GM23338 (cell line): Measurements from ENCODE around the gene SLC8A3.
A peak's percentile ranks its signal among the peaks of the same experiment; 100 is the strongest.

ENCODE experiments used
- CREB1 ChIP-seq: fragments of 250-450 bp; sonication (Bioruptor Pico); IDR thresholded peaks from 2 replicates; pipeline ENCODE4 v1.5.0; 2020; ENCODE audit warnings: low read depth, mild to moderate bottlenecking, moderate library complexity
- EZH2 ChIP-seq: fragments of 200-600 bp; sonication (generic); IDR thresholded peaks from one replicate; pipeline ENCODE4 v1.8.0; 2017; ENCODE audit warnings: antibody characterized with exemption, mild to moderate bottlenecking, low read depth; ENCODE audit not compliant: unreplicated experiment
- EZH2phosphoT487 ChIP-seq: fragments of 200-600 bp; sonication (generic); IDR thresholded peaks from one replicate; pipeline ENCODE4 v1.8.1; 2018; ENCODE audit warnings: antibody characterized with exemption; ENCODE audit not compliant: unreplicated experiment
- POLR2AphosphoS5 ChIP-seq: IDR thresholded peaks from 2 replicates; pipeline ENCODE4 v1.6.1; 2016; ENCODE audit warnings: antibody characterized with exemption, low read depth
- REST ChIP-seq: IDR thresholded peaks from one replicate; pipeline ENCODE4 v1.6.1; 2018; ENCODE audit warnings: antibody characterized with exemption; ENCODE audit not compliant: unreplicated experiment
- ZNF331 ChIP-seq: fragments of 250-450 bp; sonication (Bioruptor Pico); IDR thresholded peaks from 2 replicates; pipeline ENCODE4 v1.5.0; 2020; ENCODE audit warnings: low read depth, mild to moderate bottlenecking, moderate library complexity
- TF ChIP-seq, protein P1 (sequence below), 2 experiments: fragments of 200-600 bp in 1 of 2; sonication (generic) in 1 of 2; conservative IDR thresholded peaks; 2 replicates each; pipeline versions ENCODE4 v1.5.1 to v1.6.1; 2016 to 2017; ENCODE audit warnings: antibody characterized with exemption in 2 of 2, low read depth in 2 of 2, mild to moderate bottlenecking in 2 of 2, moderate library complexity in 1 of 2

- TF ChIP-seq EZH2phosphoT487 (no peak), EZH2 (peak; percentile 38), ZNF331 (CRISPR knock-in tag) (no peak), REST (no peak), POLR2AphosphoS5 (no peak), CREB1 (CRISPR knock-in tag) (no peak)
- TF ChIP-seq, protein P1, sequence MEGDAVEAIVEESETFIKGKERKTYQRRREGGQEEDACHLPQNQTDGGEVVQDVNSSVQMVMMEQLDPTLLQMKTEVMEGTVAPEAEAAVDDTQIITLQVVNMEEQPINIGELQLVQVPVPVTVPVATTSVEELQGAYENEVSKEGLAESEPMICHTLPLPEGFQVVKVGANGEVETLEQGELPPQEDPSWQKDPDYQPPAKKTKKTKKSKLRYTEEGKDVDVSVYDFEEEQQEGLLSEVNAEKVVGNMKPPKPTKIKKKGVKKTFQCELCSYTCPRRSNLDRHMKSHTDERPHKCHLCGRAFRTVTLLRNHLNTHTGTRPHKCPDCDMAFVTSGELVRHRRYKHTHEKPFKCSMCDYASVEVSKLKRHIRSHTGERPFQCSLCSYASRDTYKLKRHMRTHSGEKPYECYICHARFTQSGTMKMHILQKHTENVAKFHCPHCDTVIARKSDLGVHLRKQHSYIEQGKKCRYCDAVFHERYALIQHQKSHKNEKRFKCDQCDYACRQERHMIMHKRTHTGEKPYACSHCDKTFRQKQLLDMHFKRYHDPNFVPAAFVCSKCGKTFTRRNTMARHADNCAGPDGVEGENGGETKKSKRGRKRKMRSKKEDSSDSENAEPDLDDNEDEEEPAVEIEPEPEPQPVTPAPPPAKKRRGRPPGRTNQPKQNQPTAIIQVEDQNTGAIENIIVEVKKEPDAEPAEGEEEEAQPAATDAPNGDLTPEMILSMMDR (conservative IDR thresholded peaks at IDR 0.05; ENCODE audit: low read depth in 2 of 2) = no peak
These were observed 461 bp downstream of the SLC8A3 start for GRCh38 chr14:70188322-70188658.
